OCI-LY1 (cell line): ENCODE results near the gene PRR33.

ENCODE experiments used
- CTCF ChIP-seq: fragments of 200-600 bp; sonication (generic), shearing (Covaris generic); IDR thresholded peaks from 2 replicates; pipeline ENCODE4 v1.5.1; 2017; ENCODE audit warnings: mild to moderate bottlenecking, antibody characterized with exemption, low read length, moderate library complexity, mixed read lengths
- EZH2 ChIP-seq: fragments of 200-600 bp; sonication (generic), shearing (Covaris generic); IDR thresholded peaks from 2 replicates; pipeline ENCODE4 v1.8.0; 2017; ENCODE audit warnings: borderline replicate concordance, mixed run types, mild to moderate bottlenecking, antibody characterized with exemption, low read length, moderate library complexity, mixed read lengths

GRCh38 chr11:1883346-1884302 lies 8.1 kb downstream of the PRR33 start:
- TF ChIP-seq CTCF: no peak
- TF ChIP-seq EZH2: no peak
